Measurements from ENCODE around the gene DNAJC12. TPM values are rescaled to one million over a fixed set of nuclear protein-coding genes. Genes with fewer than 3 reads are reported as not detected.

The DNAJC12 gene
- total and polyA plus RNA-seq, 2 of the 8 experiments (the other 6 are each of a cell fraction or from before 2014, with no cell fraction given) = 0.86 to 4.2 TPM

- no peak overlapping the region for H3K4ac ChIP-seq (replicated peaks; ENCODE audit: insufficient read length, low read depth, low read length)
- H4K5ac ChIP-seq (ENCODE audit: insufficient read length, low read depth, low read length) = no peak overlapping the region
- peaks cover 0 to 6% (median 2%) of the 10 kb centered on the region in 4 experiments; a peak in 5 of 7 replicates for H3K4me1 ChIP-seq (replicated peaks in 1 of 4; ENCODE audit: control insufficient read depth in 3 of 4, insufficient read depth in 4 of 4, low read length in 3 of 4)
- no peak overlapping the region for H2AFZ ChIP-seq (ENCODE audit: low read length)
- H4K20me1 ChIP-seq (replicated peaks in 1 of 2; ENCODE audit: control insufficient read depth in 1 of 2, insufficient read depth in 2 of 2, low read length in 2 of 2) = no peaks in the 10 kb centered on the region
- 0 out of 4 replicates have a peak overlapping the region, but pooled peaks of 1 of the 2 experiments have one; percentile 1 for H3K4me2 ChIP-seq (ENCODE audit: insufficient read depth in 1 of 2, low read depth in 2 of 2, low read length in 2 of 2)
- H3K27ac ChIP-seq (ENCODE audit: low read depth, low read length) = no peak overlapping the region
- ChIA-PET POLR2A (ENCODE audit: partially characterized antibody) (interaction anchor here (1.4 to 1.5 kb wide), 2 partner anchors 18 to 72 kb away, joined by 3 to 4 read pairs; no protein-coding TSS in a partner anchor), CTCF (ENCODE audit: partially characterized antibody) (interaction anchor here (0.6 to 3.6 kb wide), 7 partner anchors 12 to 970 kb away, joined by 3 to 43 read pairs (median 5); no protein-coding TSS in a partner anchor)
- no peak overlapping the region for H3K9ac ChIP-seq (replicated peaks in 1 of 4; ENCODE audit: extremely low read depth in 1 of 4, low read depth in 3 of 4, low read length in 3 of 4)
- no peak overlapping the region for H3K14ac ChIP-seq (ENCODE audit: insufficient read length)
- no peaks in the 10 kb centered on the region for H3K36me3 ChIP-seq (ENCODE audit: control insufficient read depth in 2 of 4, insufficient read depth in 4 of 4, low read length in 3 of 4)
- no peaks in the 10 kb centered on the region for H3K9me3 ChIP-seq (ENCODE audit: insufficient read depth in 2 of 2, low read depth in 1 of 2, low read length in 1 of 2)
- no peak overlapping the region for H3K18ac ChIP-seq (ENCODE audit: extremely low read depth, low read length)
- H2BK12ac ChIP-seq (ENCODE audit: low read depth, low read length) = no peak overlapping the region
- no peak overlapping the region for H3K4me3 ChIP-seq (ENCODE audit: extremely low read depth in 1 of 4, insufficient read depth in 2 of 4, low read depth in 3 of 4, low read length in 4 of 4)
- no peaks in the 10 kb centered on the region for H3K27me3 ChIP-seq (replicated peaks in 1 of 4; ENCODE audit: control insufficient read depth in 3 of 4, extremely low read depth in 1 of 4, insufficient read depth in 3 of 4, low read length in 3 of 4)
- no peak overlapping the region for H3K56ac ChIP-seq (replicated peaks; ENCODE audit: insufficient read length, low read depth, low read length)
- H3K79me2 ChIP-seq (ENCODE audit: control insufficient read depth in 1 of 2, insufficient read depth in 2 of 2, low read length in 2 of 2) = no peaks in the 10 kb centered on the region
- H4K91ac ChIP-seq (replicated peaks; ENCODE audit: insufficient read length, low read length) = no peak overlapping the region
- TF ChIP-seq POLR2AphosphoS5 (IDR thresholded peaks at IDR 0.05; ENCODE audit: low read depth, low read length) = no peak
- no peak for TF ChIP-seq SUZ12 (IDR thresholded peaks at IDR 0.05; ENCODE audit: low read length)
- H2AK5ac ChIP-seq (ENCODE audit: low read depth, low read length) = no peak overlapping the region
- H3K23ac ChIP-seq (ENCODE audit: insufficient read length) = no peak overlapping the region
- FAIRE-seq = peak; percentile 55
- no peak overlapping the region for H2BK120ac ChIP-seq (replicated peaks; ENCODE audit: low read depth, low read length)
- H2BK15ac ChIP-seq (ENCODE audit: low read length) = no peak overlapping the region
- no peak for DNase-seq (ENCODE audit: low read depth in 1 of 2, low spot score in 2 of 2)
- H2BK20ac ChIP-seq (ENCODE audit: low read length) = no peak overlapping the region
- no peaks in the 10 kb centered on the region for H3K23me2 ChIP-seq (ENCODE audit: low read depth, low read length)
- H4K8ac ChIP-seq (ENCODE audit: extremely low read depth, insufficient read depth, low read length) = no peak overlapping the region
- no peak overlapping the region for H2BK5ac ChIP-seq (ENCODE audit: low read depth, low read length)
- no peaks in the 10 kb centered on the region for H3K79me1 ChIP-seq (ENCODE audit: low read depth, low read length)
- WGBS, 2 experiments (ENCODE audit: extremely low coverage in 1 of 2, insufficient coverage in 1 of 2, insufficient read length in 1 of 2, insufficient replicate concordance in 2 of 2, low coverage in 1 of 2, low lambda C conversion rate in 2 of 2, missing lambda C conversion rate in 1 of 2) = 65% methylated on average over 2 of the region's 2 CpGs; no CpG with 5 or more reads in 1 of the 2 experiments
These were observed 48.2 kb downstream of the DNAJC12 start for GRCh38 chr10:67789769-67790168.
